HepG2 (cell line): ENCODE results near the gene ECD. TPM values are rescaled to one million over a fixed set of nuclear protein-coding genes. Genes with fewer than 3 reads are reported as not detected.
A peak's percentile ranks its signal among the peaks of the same experiment; 100 is the strongest.

Experiments
- CEBPB ChIP-seq: IDR thresholded peaks from 2 replicates; pipeline ENCODE4 v1.6.1; 2011; ENCODE audit warnings: low read depth, low read length, improper control_type of control experiment, borderline replicate concordance
- EEA1 ChIP-seq: sonication (generic); formaldehyde crosslinking; IDR thresholded peaks from 2 replicates; pipeline ENCODE4 v1.5.1; 2020; ENCODE audit warnings: mild to moderate bottlenecking, missing genetic modification reagents, borderline replicate concordance
- EP300 ChIP-seq, 3 experiments: sonication (generic) in 1 of 3; formaldehyde crosslinking in 1 of 3; IDR thresholded peaks; 2 replicates each; pipeline versions ENCODE4 v1.5.1 to v1.6.1; 2011 to 2020; ENCODE audit warnings: low read depth in 2 of 3, low read length in 2 of 3, borderline replicate concordance in 1 of 3, improper control_type of control experiment in 1 of 3, mild to moderate bottlenecking in 1 of 3, missing genetic modification reagents in 1 of 3, moderate library complexity in 1 of 3
- HNF4G ChIP-seq, 2 experiments: sonication (generic) in 1 of 2; formaldehyde crosslinking in 1 of 2; IDR thresholded peaks; 2 replicates each; pipeline versions ENCODE4 v1.4.0 to v1.6.1; 2011 to 2020; ENCODE audit warnings: borderline replicate concordance in 2 of 2, low read depth in 2 of 2, mild to moderate bottlenecking in 2 of 2, low read length in 1 of 2, missing genetic modification reagents in 1 of 2, moderate library complexity in 1 of 2
- NR2F2 ChIP-seq: IDR thresholded peaks from 2 replicates; pipeline ENCODE4 v1.6.1; 2012; ENCODE audit warnings: low read depth, inconsistent platforms, borderline replicate concordance
- RELA ChIP-seq: sonication (generic); formaldehyde crosslinking; IDR thresholded peaks from 2 replicates; pipeline ENCODE4 v1.4.0; 2020; ENCODE audit warnings: missing genetic modification reagents
- RNF2 ChIP-seq: fragments of 450-650 bp; conservative IDR thresholded peaks from 2 replicates; pipeline ENCODE4 v1.6.1; 2016; ENCODE audit warnings: low read depth
- SAP130 ChIP-seq: IDR thresholded peaks from 2 replicates; pipeline ENCODE4 v1.6.1; 2016; ENCODE audit warnings: low read depth
- SMAD1 ChIP-seq: sonication (generic); formaldehyde crosslinking; IDR thresholded peaks from 2 replicates; pipeline ENCODE4 v1.4.0; 2020; ENCODE audit warnings: missing genetic modification reagents, low read depth, mild to moderate bottlenecking, borderline replicate concordance
- SOX6 ChIP-seq, 2 experiments: fragments of 450-650 bp in 1 of 2; sonication (generic) in 1 of 2; formaldehyde crosslinking in 1 of 2; IDR thresholded peaks; 2 replicates each; pipeline versions ENCODE4 v1.4.0 to v1.6.1; 2017 to 2020; ENCODE audit warnings: antibody characterized with exemption in 1 of 2, mild to moderate bottlenecking in 1 of 2, missing genetic modification reagents in 1 of 2
- SRY ChIP-seq: sonication (generic); formaldehyde crosslinking; IDR thresholded peaks from 2 replicates; pipeline ENCODE4 v1.8.0; 2022; ENCODE audit warnings: mild to moderate bottlenecking, missing genetic modification reagents
- ZNF101 ChIP-seq: sonication (generic); formaldehyde crosslinking; IDR thresholded peaks from 2 replicates; pipeline ENCODE4 v1.4.0; 2020; ENCODE audit warnings: mild to moderate bottlenecking, low read depth, missing genetic modification reagents, borderline replicate concordance
- ZNF562 ChIP-seq: sonication (generic); formaldehyde crosslinking; IDR thresholded peaks from 2 replicates; pipeline ENCODE4 v1.8.0; 2022; ENCODE audit warnings: missing genetic modification reagents, borderline replicate concordance
- ZNF749 ChIP-seq: sonication (generic); formaldehyde crosslinking; IDR thresholded peaks from 2 replicates; pipeline ENCODE4 v1.8.0; 2022; ENCODE audit warnings: mild to moderate bottlenecking, missing genetic modification reagents, moderate library complexity, borderline replicate concordance
- polyA plus RNA-seq, 8 experiments: library from polyadenylated mRNA; depleted of rRNA in 3 of 8; stranded (reverse) in 7 of 8; unstranded in 1 of 8; fragments of >200 nt; fragmentation: Illumina TruSeq in 4 of 8; extraction: Trizol in 4 of 8; gene quantifications; 2 replicates each; pipeline versions ENCODE4 v1.2.1 to v1.2.3, GENCODE V29; 2011 to 2016; ENCODE audit warnings: low read depth in 4 of 8, missing spikeins in 1 of 8, mixed read lengths in 1 of 8; ENCODE audit not compliant: insufficient read depth in 1 of 8
- total RNA-seq, 5 experiments: library from RNA; depleted of rRNA; stranded (reverse); fragments of >200 nt; fragmentation: Illumina TruSeq; extraction: Trizol; gene quantifications; 2 replicates each; pipeline ENCODE4 v1.2.3, GENCODE V29; 2016; ENCODE audit warnings: low read depth in 1 of 5
- TF ChIP-seq, protein P1 (sequence below): sonication (generic); formaldehyde crosslinking; IDR thresholded peaks from 2 replicates; pipeline ENCODE4 v1.5.1; 2020; ENCODE audit warnings: missing genetic modification reagents, mild to moderate bottlenecking, borderline replicate concordance
- TF ChIP-seq, protein P2 (sequence below): sonication (generic); formaldehyde crosslinking; IDR thresholded peaks from 2 replicates; pipeline ENCODE4 v1.5.0; 2020; ENCODE audit warnings: missing genetic modification reagents
- TF ChIP-seq, protein P3 (sequence below): sonication (generic); formaldehyde crosslinking; IDR thresholded peaks from 2 replicates; pipeline ENCODE4 v1.8.1; 2023; ENCODE audit warnings: mild to moderate bottlenecking, moderate library complexity, missing genetic modification reagents
- TF ChIP-seq, protein P4 (sequence below): sonication (generic); formaldehyde crosslinking; IDR thresholded peaks from 2 replicates; pipeline ENCODE4 v1.4.0; 2020; ENCODE audit warnings: missing genetic modification reagents

ECD gene
- total and polyA plus RNA-seq, 2 of the 13 experiments (the other 11 are each of a cell fraction or from before 2014, with no cell fraction given), result 21.5 to 27.6 TPM

DNA sequence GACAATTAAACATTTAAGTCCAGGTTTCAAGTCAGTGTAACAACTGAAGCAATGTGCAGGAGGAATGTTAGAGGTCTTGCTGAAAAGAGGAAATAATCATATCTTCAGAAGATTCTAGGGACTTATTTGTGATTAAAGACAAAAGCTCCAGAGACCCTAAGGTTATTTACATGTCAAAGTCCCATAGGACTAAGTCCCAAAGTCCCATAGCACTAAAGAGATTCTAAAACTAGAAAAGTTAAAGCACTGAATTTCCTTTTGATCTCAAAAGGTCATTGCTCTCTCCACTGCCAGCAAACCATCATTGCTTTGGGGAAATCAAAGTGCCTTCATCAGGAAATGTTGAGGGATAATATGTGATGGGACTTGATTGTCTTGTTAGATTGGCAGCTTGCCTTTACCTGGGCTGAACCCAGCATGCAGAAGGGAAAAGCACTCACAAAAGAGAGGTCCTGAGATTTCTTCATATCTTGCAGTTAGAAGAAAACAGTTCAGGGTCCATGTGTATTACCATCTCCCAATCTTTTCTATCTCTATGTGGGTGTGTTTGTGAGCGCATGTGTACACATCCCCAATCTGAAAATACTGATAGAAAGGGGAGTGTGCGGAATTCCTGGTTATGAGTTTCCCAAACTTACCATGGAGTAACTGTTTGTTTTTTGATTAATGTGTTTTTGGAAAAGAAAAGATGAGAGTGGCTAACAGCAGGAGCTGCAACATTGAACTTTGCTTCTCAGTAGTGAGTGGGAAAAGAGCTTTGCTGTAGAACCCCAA, 35.7 kb downstream of the ECD start (continued):
- TF ChIP-seq ZNF562 (no peak), HNF4G (IDR thresholded peaks at IDR 0.05; ENCODE audit: borderline replicate concordance, low read depth, low read length) (no peak), HNF4G (CRISPR knock-in tag; IDR thresholded peaks at IDR 0.05; ENCODE audit: borderline replicate concordance, low read depth) (peak; percentile 28; the same call in 1 of the 2 replicates), ZNF101 (CRISPR knock-in tag) (no peak), SRY (CRISPR knock-in tag) (no peak), EEA1 (CRISPR knock-in tag) (no peak), SAP130 (CRISPR knock-in tag) (peak; percentile 84), SOX6 (IDR thresholded peaks at IDR 0.05) (no peak), SOX6 (CRISPR knock-in tag; IDR thresholded peaks at IDR 0.05) (peak; percentile 96), SMAD1 (CRISPR knock-in tag) (no peak), RELA (CRISPR knock-in tag) (no peak), NR2F2 (peak; percentile 46), CEBPB (peak; percentile 57; the same call in 1 of the 2 replicates), EP300 (IDR thresholded peaks at IDR 0.05; ENCODE audit: low read depth in 2 of 2, low read length in 2 of 2) (peak in 1 of 2 experiments; percentile 92; a peak in 2 of 4 replicates), EP300 (CRISPR knock-in tag; IDR thresholded peaks at IDR 0.05; ENCODE audit: borderline replicate concordance) (peak; percentile 92), RNF2 (no peak), ZNF749 (CRISPR knock-in tag) (no peak)
- TF ChIP-seq, protein P1, sequence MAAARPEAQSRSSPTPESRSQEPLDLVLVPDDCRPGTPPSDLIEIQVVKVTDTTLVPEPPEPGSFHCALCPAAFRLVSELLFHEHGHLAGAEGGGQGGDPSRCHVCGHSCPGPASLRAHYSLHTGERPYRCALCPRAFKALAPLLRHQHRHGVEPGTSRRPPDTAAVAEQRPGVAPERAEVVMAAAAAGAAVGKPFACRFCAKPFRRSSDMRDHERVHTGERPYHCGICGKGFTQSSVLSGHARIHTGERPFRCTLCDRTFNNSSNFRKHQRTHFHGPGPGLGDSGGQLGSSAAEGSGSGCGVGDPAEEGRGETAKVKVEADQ (CRISPR knock-in tag), result 0 out of 2 replicates have a peak, but pooled peaks have one; percentile 23
- TF ChIP-seq, protein P2, sequence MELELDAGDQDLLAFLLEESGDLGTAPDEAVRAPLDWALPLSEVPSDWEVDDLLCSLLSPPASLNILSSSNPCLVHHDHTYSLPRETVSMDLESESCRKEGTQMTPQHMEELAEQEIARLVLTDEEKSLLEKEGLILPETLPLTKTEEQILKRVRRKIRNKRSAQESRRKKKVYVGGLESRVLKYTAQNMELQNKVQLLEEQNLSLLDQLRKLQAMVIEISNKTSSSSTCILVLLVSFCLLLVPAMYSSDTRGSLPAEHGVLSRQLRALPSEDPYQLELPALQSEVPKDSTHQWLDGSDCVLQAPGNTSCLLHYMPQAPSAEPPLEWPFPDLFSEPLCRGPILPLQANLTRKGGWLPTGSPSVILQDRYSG, result no peak
- TF ChIP-seq, protein P3, sequence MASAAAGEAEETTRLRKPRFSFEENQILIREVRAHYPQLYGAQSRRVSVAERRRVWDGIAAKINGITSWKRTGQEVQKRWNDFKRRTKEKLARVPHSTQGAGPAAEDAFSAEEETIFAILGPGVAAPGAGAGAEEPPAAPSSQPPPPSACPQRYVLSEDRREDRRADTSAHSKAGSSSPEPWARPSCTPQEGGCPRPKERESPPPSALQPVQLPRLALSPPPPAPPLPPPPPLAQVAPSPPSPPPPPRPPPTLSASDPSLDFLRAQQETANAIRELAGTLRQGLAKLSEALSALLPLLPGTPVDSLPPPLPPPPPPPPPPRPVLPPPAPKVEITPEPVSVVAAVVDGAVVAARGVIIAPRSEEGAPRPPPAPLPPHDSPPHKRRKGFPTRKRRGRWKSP (CRISPR knock-in tag), result peak; percentile 49; the same call in 1 of the 2 replicates
- TF ChIP-seq, protein P4, sequence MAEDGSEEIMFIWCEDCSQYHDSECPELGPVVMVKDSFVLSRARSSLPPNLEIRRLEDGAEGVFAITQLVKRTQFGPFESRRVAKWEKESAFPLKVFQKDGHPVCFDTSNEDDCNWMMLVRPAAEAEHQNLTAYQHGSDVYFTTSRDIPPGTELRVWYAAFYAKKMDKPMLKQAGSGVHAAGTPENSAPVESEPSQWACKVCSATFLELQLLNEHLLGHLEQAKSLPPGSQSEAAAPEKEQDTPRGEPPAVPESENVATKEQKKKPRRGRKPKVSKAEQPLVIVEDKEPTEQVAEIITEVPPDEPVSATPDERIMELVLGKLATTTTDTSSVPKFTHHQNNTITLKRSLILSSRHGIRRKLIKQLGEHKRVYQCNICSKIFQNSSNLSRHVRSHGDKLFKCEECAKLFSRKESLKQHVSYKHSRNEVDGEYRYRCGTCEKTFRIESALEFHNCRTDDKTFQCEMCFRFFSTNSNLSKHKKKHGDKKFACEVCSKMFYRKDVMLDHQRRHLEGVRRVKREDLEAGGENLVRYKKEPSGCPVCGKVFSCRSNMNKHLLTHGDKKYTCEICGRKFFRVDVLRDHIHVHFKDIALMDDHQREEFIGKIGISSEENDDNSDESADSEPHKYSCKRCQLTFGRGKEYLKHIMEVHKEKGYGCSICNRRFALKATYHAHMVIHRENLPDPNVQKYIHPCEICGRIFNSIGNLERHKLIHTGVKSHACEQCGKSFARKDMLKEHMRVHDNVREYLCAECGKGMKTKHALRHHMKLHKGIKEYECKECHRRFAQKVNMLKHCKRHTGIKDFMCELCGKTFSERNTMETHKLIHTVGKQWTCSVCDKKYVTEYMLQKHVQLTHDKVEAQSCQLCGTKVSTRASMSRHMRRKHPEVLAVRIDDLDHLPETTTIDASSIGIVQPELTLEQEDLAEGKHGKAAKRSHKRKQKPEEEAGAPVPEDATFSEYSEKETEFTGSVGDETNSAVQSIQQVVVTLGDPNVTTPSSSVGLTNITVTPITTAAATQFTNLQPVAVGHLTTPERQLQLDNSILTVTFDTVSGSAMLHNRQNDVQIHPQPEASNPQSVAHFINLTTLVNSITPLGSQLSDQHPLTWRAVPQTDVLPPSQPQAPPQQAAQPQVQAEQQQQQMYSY (CRISPR knock-in tag), result no peak
